Hepatocyte (in vitro differentiated cells): Measurements from ENCODE around the gene ITFG1. TPM values are rescaled to one million over a fixed set of nuclear protein-coding genes. Genes with fewer than 3 reads are reported as not detected.

ENCODE experiments used
- DNase-seq: peaks from one replicate; pipeline ENCODE4 v3.0.0-alpha.2; 2016; ENCODE audit warnings: low spot score
- H2AFZ ChIP-seq: fragments of 200-600 bp; sonication (generic); 2 replicates; pipeline ENCODE4 v1.6.0; 2016; ENCODE audit warnings: antibody characterized with exemption, mild to moderate bottlenecking
- H3K27ac ChIP-seq: fragments of 200-600 bp; sonication (generic); 2 replicates; pipeline ENCODE4 v1.5.1; 2016; ENCODE audit warnings: mild to moderate bottlenecking
- H3K27me3 ChIP-seq: fragments of 200-600 bp; sonication (generic); 2 replicates; pipeline ENCODE4 v1.6.1; 2016
- H3K36me3 ChIP-seq: fragments of 200-600 bp; sonication (generic); replicated peaks from 2 replicates; pipeline ENCODE4 v1.5.1; 2016; ENCODE audit warnings: low read depth; ENCODE audit not compliant: insufficient read depth
- H3K4me1 ChIP-seq: fragments of 200-600 bp; sonication (generic); 2 replicates; pipeline ENCODE4 v1.5.1; 2016; ENCODE audit warnings: mild to moderate bottlenecking, moderate library complexity; ENCODE audit not compliant: insufficient read depth
- H3K4me2 ChIP-seq: fragments of 200-600 bp; sonication (generic); 2 replicates; pipeline ENCODE4 v1.6.0; 2016
- H3K4me3 ChIP-seq: fragments of 200-600 bp; sonication (generic); 2 replicates; pipeline ENCODE4 v1.5.1; 2016; ENCODE audit warnings: mild to moderate bottlenecking
- H3K79me2 ChIP-seq: fragments of 200-600 bp; sonication (generic); 2 replicates; pipeline ENCODE4 v1.6.0; 2017; ENCODE audit warnings: mild to moderate bottlenecking
- H3K9me2 ChIP-seq: fragments of 200-600 bp; sonication (generic); replicated peaks from 2 replicates; pipeline ENCODE4 v1.6.0; 2017; ENCODE audit warnings: mild to moderate bottlenecking; ENCODE audit not compliant: insufficient read depth
- H3K9me3 ChIP-seq: fragments of 200-600 bp; sonication (generic); 2 replicates; pipeline ENCODE4 v1.5.1; 2016; ENCODE audit warnings: low read depth, mild to moderate bottlenecking
- H4K20me1 ChIP-seq: fragments of 200-600 bp; sonication (generic); 2 replicates; pipeline ENCODE4 v1.6.0; 2016; ENCODE audit warnings: mild to moderate bottlenecking; ENCODE audit not compliant: insufficient read depth, poor library complexity, severe bottlenecking
- CTCF ChIP-seq: fragments of 200-600 bp; sonication (generic); IDR thresholded peaks from 2 replicates; pipeline ENCODE4 v1.5.1; 2016; ENCODE audit warnings: antibody characterized with exemption, mild to moderate bottlenecking; ENCODE audit not compliant: poor library complexity
- EZH2 ChIP-seq: fragments of 200-600 bp; sonication (generic); IDR thresholded peaks from 2 replicates; pipeline ENCODE4 v1.6.1; 2016; ENCODE audit warnings: antibody characterized with exemption, mild to moderate bottlenecking, borderline replicate concordance
- EZH2phosphoT487 ChIP-seq: fragments of 200-600 bp; sonication (generic); IDR thresholded peaks from one replicate; pipeline ENCODE4 v1.6.1; 2018; ENCODE audit warnings: antibody characterized with exemption, mild to moderate bottlenecking, low read depth, moderate library complexity; ENCODE audit not compliant: unreplicated experiment, severe bottlenecking
- WGBS: methylation state at CpG from one replicate; pipeline ENCODE4 v1.1.6; 2016; ENCODE audit warnings: low lambda C conversion rate; ENCODE audit errors: missing lambda C conversion rate; 5-methylcytosine and 5-hydroxymethylcytosine counted together
- polyA plus RNA-seq: library from polyadenylated mRNA; unstranded; fragments of >200 nt; fragmentation: Nextera tagmentation; extraction: Ambion mirVana; gene quantifications from 2 replicates; pipeline ENCODE4 v1.2.1, GENCODE V29; 2016
- total RNA-seq: library from RNA; depleted of rRNA; stranded (reverse); fragments of >200 nt; gene quantifications from 2 replicates; pipeline ENCODE4 v1.2.3, GENCODE V29; 2014

Gene ITFG1
- total and polyA plus RNA-seq, 2 experiments from 2014 or later = 87.8 to 91.4 TPM

DNA sequence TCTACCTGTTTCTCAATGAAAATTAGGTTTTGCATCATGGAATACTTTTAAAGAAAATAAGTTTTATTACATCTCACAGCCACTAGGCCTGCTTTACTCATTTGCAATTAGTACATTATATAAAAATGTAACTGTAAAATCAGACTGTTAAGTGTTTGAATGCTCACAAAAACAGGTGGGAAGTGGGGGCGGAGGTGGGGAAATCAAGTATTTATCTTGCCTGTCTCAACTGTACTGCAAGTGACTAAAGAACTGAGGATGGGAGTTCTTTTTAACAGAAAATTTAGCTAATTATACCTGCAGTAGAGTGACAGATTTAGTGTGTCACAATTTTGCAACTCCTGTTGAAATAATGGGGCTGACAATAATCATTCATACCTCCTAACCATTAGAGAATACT is 34.1 kb downstream of the ITFG1 start:
- Histone ChIP-seq H3K27me3 (no peaks in the 10 kb centered on the region), H4K20me1 (no peaks in the 10 kb centered on the region), H3K27ac (no peak overlapping the region), H2AFZ (no peak overlapping the region), H3K4me2 (no peak overlapping the region), H3K9me3 (no peaks in the 10 kb centered on the region), H3K9me2 (no peaks in the 10 kb centered on the region), H3K4me1 (no peaks in the 10 kb centered on the region), H3K4me3 (no peak overlapping the region), H3K79me2 (peaks cover 6% of the 10 kb centered on the region), H3K36me3 (peaks cover 8% of the 10 kb centered on the region)
- no peak for DNase-seq
- 100% methylated on average over 1 of the region's 1 CpG for WGBS
- TF ChIP-seq EZH2phosphoT487 = no peak
- TF ChIP-seq EZH2 = no peak
- TF ChIP-seq CTCF = no peak

DNA sequence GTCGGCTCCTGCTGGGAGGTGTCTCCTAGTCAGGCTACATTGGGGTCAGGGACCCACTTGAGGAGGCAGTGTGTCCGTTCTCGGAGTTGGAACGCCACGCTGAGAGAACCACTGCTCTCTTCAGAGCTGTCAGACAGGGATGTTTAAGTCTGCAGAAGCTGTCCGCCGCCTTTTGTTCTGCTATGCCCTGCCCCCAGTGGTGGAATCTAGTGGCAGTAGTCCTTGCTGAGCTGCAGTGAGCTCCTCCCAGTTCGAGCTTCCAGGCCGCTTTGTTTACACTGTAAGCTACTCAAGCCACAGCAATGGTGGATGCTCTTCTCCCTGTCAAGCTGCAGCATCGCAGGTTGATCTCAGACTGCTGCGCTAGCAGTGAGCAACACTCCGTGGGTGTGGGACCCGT is 36.0 kb downstream of the ITFG1 start:
- WGBS = 92% methylated on average over 13 of the region's 13 CpGs
- Histone ChIP-seq H2AFZ (no peak overlapping the region), H3K9me3 (no peaks in the 10 kb centered on the region), H3K36me3 (peaks cover 8% of the 10 kb centered on the region), H3K27ac (no peak overlapping the region), H3K4me1 (no peaks in the 10 kb centered on the region), H3K79me2 (no peaks in the 10 kb centered on the region), H3K27me3 (no peaks in the 10 kb centered on the region), H3K4me3 (no peak overlapping the region), H4K20me1 (no peaks in the 10 kb centered on the region), H3K4me2 (no peak overlapping the region), H3K9me2 (no peaks in the 10 kb centered on the region)
- DNase-seq = no peak
- TF ChIP-seq CTCF = no peak
- TF ChIP-seq EZH2phosphoT487 = no peak
- no peak for TF ChIP-seq EZH2

- H3K9me2 ChIP-seq = no peaks in the 10 kb centered on the region
- H3K79me2 ChIP-seq = no peaks in the 10 kb centered on the region
- H2AFZ ChIP-seq = no peak overlapping the region
- no peak for DNase-seq
- H4K20me1 ChIP-seq = no peaks in the 10 kb centered on the region
- no peak overlapping the region for H3K4me2 ChIP-seq
- no peak overlapping the region for H3K4me3 ChIP-seq
- H3K36me3 ChIP-seq = no peaks in the 10 kb centered on the region
- WGBS = 96% methylated on average over 1 of the region's 1 CpG
- H3K9me3 ChIP-seq = no peaks in the 10 kb centered on the region
- H3K27ac ChIP-seq = no peak overlapping the region
- no peaks in the 10 kb centered on the region for H3K4me1 ChIP-seq
- TF ChIP-seq CTCF (no peak), EZH2 (no peak), EZH2phosphoT487 (no peak)
- H3K27me3 ChIP-seq = no peaks in the 10 kb centered on the region
Observed at GRCh38 chr16:47416869-47417268, 44.0 kb downstream of the ITFG1 start.

DNA sequence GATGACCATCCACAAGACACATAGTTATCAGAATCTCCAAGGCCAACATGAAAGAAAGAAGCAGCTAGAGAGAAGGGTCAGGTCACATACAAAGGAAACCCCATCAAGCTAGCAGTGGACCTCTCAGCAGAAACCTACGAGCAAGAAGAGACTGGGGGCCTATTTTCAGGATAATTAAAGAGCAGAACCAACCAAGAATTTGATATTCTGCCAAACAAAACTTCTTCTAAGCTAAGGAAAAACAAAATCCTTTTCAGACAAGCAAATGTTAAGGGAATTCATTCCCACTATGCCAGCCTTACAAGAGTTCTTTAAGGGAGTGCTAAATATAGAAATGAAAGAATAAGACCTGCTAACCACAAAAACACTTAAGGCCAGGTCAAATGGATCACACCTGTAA is 47.8 kb downstream of the ITFG1 start:
- no peaks in the 10 kb centered on the region for H4K20me1 ChIP-seq

More for the DNA sequence above, 47.8 kb downstream of the ITFG1 start:
- TF ChIP-seq EZH2 (no peak), EZH2phosphoT487 (no peak), CTCF (no peak)
- no peak overlapping the region for H2AFZ ChIP-seq
- no peaks in the 10 kb centered on the region for H3K79me2 ChIP-seq
- H3K4me3 ChIP-seq = no peak overlapping the region
- H3K36me3 ChIP-seq = no peaks in the 10 kb centered on the region
- no peak for DNase-seq
- no peaks in the 10 kb centered on the region for H3K9me3 ChIP-seq
- H3K4me1 ChIP-seq = no peaks in the 10 kb centered on the region
- no peak overlapping the region for H3K27ac ChIP-seq
- H3K4me2 ChIP-seq = no peak overlapping the region
- no peaks in the 10 kb centered on the region for H3K9me2 ChIP-seq
- no peaks in the 10 kb centered on the region for H3K27me3 ChIP-seq
- 100% methylated on average over 1 of the region's 1 CpG for WGBS
